H9 (cell line): Measurements from ENCODE around the gene SMIM41. TPM values are rescaled to one million over a fixed set of nuclear protein-coding genes. Genes with fewer than 3 reads are reported as not detected.

ENCODE experiments used
- DNase-seq: peaks from one replicate; pipeline ENCODE4 v3.0.0-alpha.2; 2017
- H2AFZ ChIP-seq: one replicate; pipeline ENCODE4 v1.6.1; 2013; ENCODE audit warnings: mild to moderate bottlenecking, low read length, control low read depth, moderate library complexity
- H2AK5ac ChIP-seq: 2 replicates; pipeline ENCODE4 v1.6.1; 2013; ENCODE audit warnings: low read length, control low read depth, mixed read lengths; ENCODE audit not compliant: insufficient read length
- H2BK120ac ChIP-seq: one replicate; pipeline ENCODE4 v1.6.1; 2013; ENCODE audit warnings: low read depth, mild to moderate bottlenecking, low read length, control low read depth, inconsistent platforms; ENCODE audit not compliant: poor library complexity, severe bottlenecking
- H2BK12ac ChIP-seq: 2 replicates; pipeline ENCODE4 v1.6.1; 2013; ENCODE audit warnings: low read length, control low read depth, mixed read lengths, low read depth; ENCODE audit not compliant: insufficient read length
- H2BK15ac ChIP-seq: 2 replicates; pipeline ENCODE4 v1.6.1; 2013; ENCODE audit warnings: low read depth, low read length, control low read depth
- H2BK20ac ChIP-seq: one replicate; pipeline ENCODE4 v1.6.1; 2013; ENCODE audit warnings: low read depth, mild to moderate bottlenecking, low read length, control low read depth, inconsistent platforms; ENCODE audit not compliant: poor library complexity, severe bottlenecking
- H2BK5ac ChIP-seq: 2 replicates; pipeline ENCODE4 v1.6.1; 2013; ENCODE audit warnings: low read length, control low read depth, mixed read lengths; ENCODE audit not compliant: insufficient read length
- H3K14ac ChIP-seq: 2 replicates; pipeline ENCODE4 v1.6.1; 2013; ENCODE audit warnings: low read length, control low read depth; ENCODE audit not compliant: insufficient read depth
- H3K18ac ChIP-seq: 2 replicates; pipeline ENCODE4 v1.6.1; 2013; ENCODE audit warnings: low read depth, mild to moderate bottlenecking, mixed read lengths, low read length, control low read depth; ENCODE audit not compliant: insufficient read length
- H3K23ac ChIP-seq: 2 replicates; pipeline ENCODE4 v1.6.1; 2013; ENCODE audit warnings: low read length, control low read depth, mixed read lengths, low read depth; ENCODE audit not compliant: insufficient read length
- H3K23me2 ChIP-seq: 2 replicates; pipeline ENCODE4 v1.6.1; 2013; ENCODE audit warnings: low read depth, mild to moderate bottlenecking, mixed read lengths, low read length, control low read depth; ENCODE audit not compliant: insufficient read length, poor library complexity, severe bottlenecking
- H3K27ac ChIP-seq: 2 replicates; pipeline ENCODE4 v1.5.1; 2013; ENCODE audit warnings: low read length, control low read depth, mixed read lengths, low read depth; ENCODE audit not compliant: insufficient read length
- H3K27me3 ChIP-seq: 2 replicates; pipeline ENCODE4 v1.6.1; 2013; ENCODE audit warnings: low read length, control low read depth, inconsistent platforms; ENCODE audit not compliant: insufficient read depth
- H3K4ac ChIP-seq: 2 replicates; pipeline ENCODE4 v1.6.1; 2013; ENCODE audit warnings: low read depth, mild to moderate bottlenecking, control low read depth, inconsistent platforms, low read length, moderate library complexity
- H3K4me1 ChIP-seq: 2 replicates; pipeline ENCODE4 v1.6.1; 2013; ENCODE audit warnings: low read length, control low read depth, inconsistent platforms; ENCODE audit not compliant: insufficient read depth
- H3K4me2 ChIP-seq: 2 replicates; pipeline ENCODE4 v1.6.1; 2013; ENCODE audit warnings: low read length, control low read depth, mixed read lengths; ENCODE audit not compliant: insufficient read length, insufficient read depth
- H3K56ac ChIP-seq: 2 replicates; pipeline ENCODE4 v1.6.1; 2013; ENCODE audit warnings: low read depth, mild to moderate bottlenecking, mixed read lengths, low read length, control low read depth; ENCODE audit not compliant: insufficient read length
- H3K79me1 ChIP-seq: 2 replicates; pipeline ENCODE4 v1.6.1; 2013; ENCODE audit warnings: low read depth, mild to moderate bottlenecking, moderate library complexity, low read length, control low read depth, inconsistent platforms; ENCODE audit not compliant: insufficient read depth, poor library complexity, severe bottlenecking
- H3K79me2 ChIP-seq: 2 replicates; pipeline ENCODE4 v1.6.1; 2013; ENCODE audit warnings: low read length, control low read depth, inconsistent platforms; ENCODE audit not compliant: insufficient read depth
- H3K9ac ChIP-seq: 2 replicates; pipeline ENCODE4 v1.6.1; 2013; ENCODE audit warnings: low read length, control low read depth, mixed read lengths; ENCODE audit not compliant: insufficient read length; ENCODE audit errors: extremely low read depth
- H3K9me3 ChIP-seq: one replicate; pipeline ENCODE4 v1.6.1; 2013; ENCODE audit warnings: low read depth, low read length, inconsistent platforms; ENCODE audit not compliant: control insufficient read depth
- H3T11ph ChIP-seq: one replicate; pipeline ENCODE4 v1.6.1; 2013; ENCODE audit warnings: mild to moderate bottlenecking, low read length, control low read depth, inconsistent platforms
- H4K20me1 ChIP-seq: one replicate; pipeline ENCODE4 v1.6.1; 2013; ENCODE audit not compliant: control insufficient read depth, insufficient read length, insufficient read depth
- H4K5ac ChIP-seq: 2 replicates; pipeline ENCODE4 v1.6.1; 2013; ENCODE audit warnings: low read depth, mild to moderate bottlenecking, mixed read lengths, low read length, control low read depth; ENCODE audit not compliant: insufficient read length
- H4K8ac ChIP-seq: replicated peaks from 2 replicates; pipeline ENCODE4 v1.6.1; 2013; ENCODE audit warnings: low read length, control low read depth, mixed read lengths, low read depth; ENCODE audit not compliant: insufficient read length
- H4K91ac ChIP-seq: 2 replicates; pipeline ENCODE4 v1.6.1; 2013; ENCODE audit warnings: low read depth, mild to moderate bottlenecking, moderate library complexity, mixed read lengths, low read length, control low read depth; ENCODE audit not compliant: insufficient read length
- H3K27ac Mint-ChIP-seq, 3 experiments: 2 replicates in 2 of 3; 3 replicates in 1 of 3; pipeline ENCODE4 v1.8.0; 2020 to 2021; ENCODE audit warnings: mixed read lengths in 3 of 3, mild to moderate bottlenecking in 1 of 3, moderate library complexity in 1 of 3
- H3K27me3 Mint-ChIP-seq: 2 replicates; pipeline ENCODE4 v1.8.0; 2021; ENCODE audit warnings: low read depth, mild to moderate bottlenecking, moderate library complexity, mixed read lengths
- H3K36me3 Mint-ChIP-seq, 3 experiments: 2 replicates in 2 of 3; 3 replicates in 1 of 3; pipeline ENCODE4 v1.8.0; 2020 to 2021; ENCODE audit warnings: low read depth in 3 of 3, mixed read lengths in 3 of 3; ENCODE audit not compliant: insufficient read depth in 1 of 3
- H3K4me1 Mint-ChIP-seq, 2 experiments: 2 replicates each; pipeline ENCODE4 v1.8.0; 2020; ENCODE audit warnings: mixed read lengths in 2 of 2
- H3K4me3 Mint-ChIP-seq, 2 experiments: 2 replicates in 1 of 2; 3 replicates in 1 of 2; pipeline ENCODE4 v1.8.0; 2020 to 2021; ENCODE audit warnings: mild to moderate bottlenecking in 2 of 2, mixed read lengths in 2 of 2, moderate library complexity in 1 of 2
- H3K9me3 Mint-ChIP-seq, 2 experiments: 2 replicates in 1 of 2; 3 replicates in 1 of 2; pipeline ENCODE4 v1.8.0; 2020; ENCODE audit warnings: mild to moderate bottlenecking in 2 of 2, mixed read lengths in 2 of 2, moderate library complexity in 1 of 2
- CTCF ChIP-seq: fragments of 200-600 bp; sonication (generic); conservative IDR thresholded peaks from 3 replicates; pipeline ENCODE4 v1.8.0; 2021; ENCODE audit warnings: antibody characterized with exemption, mild to moderate bottlenecking
- WGBS: extraction: QIAGEN DNeasy Blood & Tissue Kit; methylation state at CpG from one replicate; pipeline ENCODE4 v1.1.7; 2013; ENCODE audit warnings: missing lambda C conversion rate, low lambda C conversion rate, mixed read lengths; ENCODE audit not compliant: insufficient read length; ENCODE audit errors: extremely low coverage; 5-methylcytosine and 5-hydroxymethylcytosine counted together
- total RNA-seq: library from RNA; stranded (reverse); gene quantifications from 2 replicates; pipeline ENCODE4 v1.2.1, GENCODE V29; 2021

SMIM41 gene
- total RNA-seq, 1 experiment from 2014 or later: not detected

DNA sequence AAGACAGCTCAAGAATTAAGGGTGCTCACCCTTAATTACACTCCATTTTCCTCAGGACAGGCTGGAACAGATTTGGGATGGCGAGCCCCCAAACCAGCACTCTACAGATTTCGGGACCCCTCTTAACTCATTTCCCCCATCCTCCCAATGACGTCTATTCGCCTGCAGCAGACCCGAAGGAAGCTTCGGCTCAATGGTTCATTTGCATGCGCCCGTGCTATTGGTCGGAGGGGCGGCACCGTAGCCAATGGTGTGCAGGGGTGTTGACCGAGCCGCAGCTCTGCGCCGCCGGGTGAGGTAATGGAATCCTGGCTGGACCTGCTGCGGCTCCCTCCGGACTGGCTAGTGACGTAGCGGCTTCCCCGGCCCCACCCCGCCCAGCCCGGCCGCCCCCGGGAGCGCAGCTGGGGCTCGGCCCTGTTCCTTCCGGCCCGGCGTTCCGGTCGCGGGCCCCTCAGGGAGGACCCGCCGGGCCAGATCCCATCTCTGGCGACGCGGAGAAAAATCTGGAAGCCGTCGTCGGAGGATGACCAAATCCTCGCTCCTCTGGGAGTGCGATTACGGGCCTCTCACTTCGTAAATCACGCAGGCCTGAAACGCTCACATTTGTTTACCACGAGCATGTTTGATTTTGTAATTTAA is 46.6 kb upstream of the SMIM41 start:
- Histone ChIP-seq H4K91ac (peak overlapping the region; percentile 52), H3K23me2 (peaks cover 10% of the 10 kb centered on the region), H2BK120ac (peak overlapping the region; percentile 94), H3K23ac (no peak overlapping the region), H3K4ac (peak overlapping the region; percentile 46; the same call in 1 of the 2 replicates), H3K14ac (peak overlapping the region; percentile 84; the same call in 1 of the 2 replicates), H3K4me1 (peaks cover 2% of the 10 kb centered on the region; the same call in 1 of the 2 replicates), H3K18ac (peak overlapping the region; percentile 74), H3T11ph (no peak overlapping the region), H3K79me1 (no peaks in the 10 kb centered on the region), H2BK20ac (no peak overlapping the region), H2AK5ac (no peak overlapping the region), H2BK5ac (no peak overlapping the region), H2BK12ac (no peak overlapping the region), H3K27me3 (peaks cover 2% of the 10 kb centered on the region; the same call in 1 of the 2 replicates), H3K9ac (peak overlapping the region; percentile 25), H3K9me3 (no peaks in the 10 kb centered on the region), H4K8ac (no peak overlapping the region), H3K27ac (no peak overlapping the region), H3K79me2 (no peaks in the 10 kb centered on the region), H3K4me2 (peak overlapping the region; percentile 53), H4K5ac (no peak overlapping the region), H2BK15ac (no peak overlapping the region), H2AFZ (no peak overlapping the region), H3K56ac (no peak overlapping the region), H4K20me1 (no peaks in the 10 kb centered on the region)
- peaks cover 27 to 39% of the 10 kb centered on the region in 2 experiments for H3K4me1 Mint-ChIP-seq
- peaks cover 0 to 2% (median 0%) of the 10 kb centered on the region in 3 experiments; a peak in 1 of 7 replicates for H3K36me3 Mint-ChIP-seq
- H3K9me3 Mint-ChIP-seq: no peaks in the 10 kb centered on the region
- peaks cover 46% of the 10 kb centered on the region for H3K27me3 Mint-ChIP-seq
- H3K4me3 Mint-ChIP-seq: peak overlapping the region; percentile 54 to 75
- no peak for TF ChIP-seq CTCF
- H3K27ac Mint-ChIP-seq: peak overlapping the region; percentile 93 to 97 (median 96); a peak in 6 of 7 replicates
- no CpG with 5 or more reads among the region's 48 CpGs for WGBS
- peak; percentile 100 for DNase-seq
